Activated CD8-positive, alpha-beta memory T cell treated with anti-CD3 and anti-CD28 coated beads, Interleukin-2, amount 50 U/mL, for 48 hours (primary cell): Measurements from ENCODE around the gene LPP.

Experiments used
- DNase-seq: peaks from one replicate; pipeline ENCODE4 v3.0.0-alpha.2; 2020

Gene LPP

DNA sequence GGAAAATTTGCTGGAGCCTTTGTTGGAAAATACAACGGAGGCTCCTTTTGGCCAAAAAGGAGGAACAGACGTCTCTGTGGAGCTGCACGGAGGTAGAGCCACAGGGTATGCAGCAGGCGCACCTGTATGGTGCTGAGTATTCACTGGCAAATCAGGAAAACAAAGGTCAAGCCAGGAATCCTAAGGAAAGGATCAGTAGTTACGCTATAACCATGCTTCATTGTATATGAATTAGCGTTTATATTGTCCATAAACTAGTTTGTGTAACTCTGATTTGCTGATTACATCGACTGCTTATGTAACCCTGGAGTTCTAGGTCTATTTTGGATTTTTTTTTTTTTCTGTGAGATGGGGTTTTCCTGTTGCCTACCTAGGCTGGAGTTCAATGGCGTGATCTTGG, 45.4 kb downstream of the LPP start:
- DNase-seq = no peak

- DNase-seq = no peak
These were observed 46.5 kb downstream of the LPP start for GRCh38 chr3:188200481-188200880.

GRCh38 chr3:188202358-188203138, 48.6 kb downstream of the LPP start:
- no peak for DNase-seq

GRCh38 chr3:188204526-188204925, 50.6 kb downstream of the LPP start:
- DNase-seq = no peak

GRCh38 chr3:188205992-188206416, 52.0 kb downstream of the LPP start:
- DNase-seq = no peak

- DNase-seq = no peak
These were observed 52.8 kb downstream of the LPP start for GRCh38 chr3:188206787-188207186.

DNA sequence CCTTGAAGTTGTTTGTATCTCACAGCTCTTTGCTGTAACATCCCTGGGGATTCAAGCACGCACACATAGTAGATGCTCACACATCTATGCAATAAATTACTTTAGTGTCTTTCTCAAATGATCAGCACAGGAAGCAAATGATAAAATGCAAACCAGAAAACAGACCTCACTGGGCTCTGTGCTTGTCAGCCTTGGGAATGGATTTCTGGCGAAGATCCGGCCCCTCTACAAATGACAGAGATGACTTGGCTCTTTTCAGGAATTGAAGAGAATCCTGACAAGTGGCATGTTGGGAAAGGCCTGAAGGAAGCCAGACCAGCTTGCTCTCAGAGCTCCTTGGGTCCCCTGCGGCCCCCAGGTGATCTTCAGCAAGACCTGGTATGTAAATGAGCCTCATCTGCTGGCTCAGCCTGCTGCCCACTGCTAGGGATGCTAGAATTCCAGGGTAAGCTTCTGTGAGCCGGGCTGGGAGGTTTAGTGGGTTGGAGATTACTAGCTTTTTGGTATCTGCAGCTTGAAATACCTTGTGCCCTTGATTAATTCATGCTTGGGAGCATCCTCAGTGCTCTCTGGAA, 54.1 kb downstream of the LPP start:
- no peak for DNase-seq

GRCh38 chr3:188208516-188208981, 54.6 kb downstream of the LPP start:
- DNase-seq = no peak

GRCh38 chr3:188209034-188209433, 55.1 kb downstream of the LPP start:
- no peak for DNase-seq

DNA sequence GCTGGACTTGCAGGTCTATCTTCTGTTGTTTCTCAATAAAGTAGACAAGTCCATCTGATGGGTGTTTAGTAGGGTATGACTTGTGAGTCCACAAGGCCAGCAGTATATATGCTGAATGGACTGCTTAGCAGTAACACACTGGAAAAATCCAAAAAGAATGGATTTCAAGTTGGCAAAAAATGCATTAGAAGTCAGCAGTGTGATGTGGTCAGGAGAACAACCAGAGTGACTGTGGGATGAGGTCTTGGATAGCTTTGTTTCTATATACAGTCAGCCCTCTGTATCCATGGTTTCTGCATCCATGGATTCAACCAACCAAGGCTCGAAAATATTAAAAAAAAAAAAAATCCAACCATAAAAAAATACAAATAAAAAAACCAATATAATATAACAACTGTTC, 55.8 kb downstream of the LPP start:
- no peak for DNase-seq

DNA sequence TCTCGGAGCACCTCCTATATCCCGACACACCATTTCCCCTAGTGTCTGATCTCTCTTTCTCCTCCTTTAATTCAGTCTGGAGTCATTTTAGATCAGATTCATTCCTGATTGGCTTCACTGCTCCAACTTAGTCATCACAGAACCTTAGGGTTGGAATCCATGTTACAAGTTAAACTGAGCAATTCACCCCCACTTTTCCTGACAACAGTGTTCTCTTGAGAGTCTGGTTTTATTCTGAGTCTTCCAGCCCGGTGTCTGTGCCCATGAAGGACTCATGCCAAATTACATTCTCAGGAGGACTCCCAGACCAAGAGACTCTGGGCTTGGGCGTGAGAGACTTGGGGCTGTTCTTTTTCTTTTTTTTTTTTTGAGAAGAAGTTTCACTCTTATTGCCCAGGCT, 57.5 kb downstream of the LPP start:
- no peak for DNase-seq

- DNase-seq = no peak
These were observed 58.5 kb downstream of the LPP start for GRCh38 chr3:188212308-188212969.

- no peak for DNase-seq
These were observed 60.5 kb downstream of the LPP start for GRCh38 chr3:188214442-188214841.

- no peak for DNase-seq
These were observed 61.2 kb downstream of the LPP start for GRCh38 chr3:188215129-188215528.

- DNase-seq = no peak
These were observed 63.1 kb downstream of the LPP start for GRCh38 chr3:188217011-188217463.

DNA sequence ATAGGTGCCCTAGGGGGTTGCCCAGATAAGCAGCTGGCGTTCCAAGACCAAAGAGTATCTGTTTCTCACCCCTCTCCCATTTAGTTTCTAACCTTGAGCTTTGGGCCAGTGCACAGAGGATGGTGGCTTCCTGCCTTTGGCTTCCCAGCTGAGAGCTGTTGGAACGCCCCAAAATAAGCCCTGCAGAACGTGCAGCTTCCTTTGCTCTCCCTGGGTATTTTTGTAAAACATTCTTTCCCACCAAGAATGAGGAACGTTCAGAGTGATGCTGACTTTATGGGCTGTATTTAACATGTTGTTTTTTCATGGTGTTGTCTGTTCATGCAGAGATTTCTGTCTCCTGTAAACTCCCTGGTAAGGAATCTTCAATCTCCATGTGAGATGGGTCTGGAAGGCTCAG, 63.8 kb downstream of the LPP start:
- no peak for DNase-seq

DNA sequence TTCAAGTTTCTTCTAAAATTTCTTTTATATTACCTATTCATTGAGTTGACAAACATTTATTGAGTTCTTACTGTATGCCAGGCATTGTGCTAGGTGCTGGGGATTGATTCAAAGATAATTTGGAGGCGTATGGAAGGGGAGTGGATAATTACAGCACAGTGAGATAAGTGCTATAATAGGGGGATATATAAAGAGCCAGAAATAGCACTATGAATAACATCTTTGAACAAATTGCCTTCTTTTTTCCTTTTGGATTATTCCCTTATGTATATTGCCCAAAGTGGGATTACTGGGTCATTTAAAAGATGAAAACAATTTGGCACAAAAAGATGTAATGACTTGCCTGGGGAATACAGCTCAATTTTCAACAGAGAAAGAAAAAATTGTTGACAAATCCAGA, 64.6 kb downstream of the LPP start:
- no peak for DNase-seq

- no peak for DNase-seq
These were observed 65.2 kb downstream of the LPP start for GRCh38 chr3:188219147-188219546.

GRCh38 chr3:188220097-188220788, 66.3 kb downstream of the LPP start:
- DNase-seq = no peak

- DNase-seq = no peak
These were observed 67.2 kb downstream of the LPP start for GRCh38 chr3:188220988-188221818.

- no peak for DNase-seq
These were observed 70.0 kb downstream of the LPP start for GRCh38 chr3:188223936-188224335.

GRCh38 chr3:188227442-188227841, 73.5 kb downstream of the LPP start:
- DNase-seq = no peak

GRCh38 chr3:188229177-188229576, 75.2 kb downstream of the LPP start:
- no peak for DNase-seq
